ENCODE measurements around the gene SPATA2L. TPM values are rescaled to one million over a fixed set of nuclear protein-coding genes. Genes with fewer than 3 reads are reported as not detected.

SPATA2L gene
- total RNA-seq, 1 experiment from 2014 or later: 12.7 TPM

DNA sequence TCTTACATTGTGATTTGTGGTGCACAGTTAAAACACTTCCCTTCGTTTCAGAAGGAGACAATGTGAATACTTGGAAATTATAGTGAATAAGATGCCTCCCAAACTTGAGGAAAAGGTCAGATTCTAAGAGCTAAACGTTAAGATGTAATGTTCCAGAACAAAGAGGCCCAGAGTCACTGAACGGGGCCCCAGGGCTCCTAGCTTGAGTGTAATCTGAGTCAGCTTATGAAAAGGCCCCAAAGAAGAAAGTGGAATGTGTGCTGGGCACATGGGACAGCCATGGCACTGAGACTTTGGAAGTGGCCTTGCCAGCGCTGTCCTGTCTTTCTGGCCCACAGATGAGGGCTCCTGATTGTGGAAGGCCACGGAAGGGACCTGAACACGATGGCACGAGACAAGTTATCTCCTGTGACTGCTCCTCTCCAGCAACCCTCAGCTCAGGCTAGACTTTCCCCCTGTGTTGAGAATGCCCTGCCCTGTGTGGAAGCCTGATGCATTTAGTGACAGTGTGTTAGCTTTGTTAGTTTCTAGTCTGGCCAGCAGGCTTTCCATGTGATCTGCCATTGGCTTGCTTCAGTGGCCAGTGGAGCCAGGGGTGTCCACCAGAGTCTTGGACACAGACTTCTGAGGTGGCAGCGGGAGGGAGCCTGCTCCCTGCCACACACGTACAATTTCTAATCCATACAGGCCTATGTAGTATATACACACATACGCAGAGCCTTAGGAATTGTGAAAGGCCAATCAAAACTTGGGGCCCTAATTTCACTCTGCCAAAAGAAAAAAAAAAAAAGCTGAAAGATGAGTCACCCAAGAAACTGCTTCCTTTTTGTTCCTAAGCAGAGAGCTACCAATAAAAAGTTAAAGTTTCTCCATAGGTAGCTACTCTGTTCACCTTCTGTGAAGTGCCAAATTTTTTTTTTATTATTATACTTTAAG lies 30.7 kb downstream of the SPATA2L start:
- Histone ChIP-seq H3K4me1 (ENCODE audit: control insufficient read depth, insufficient read depth, low read length) (no peaks in the 10 kb centered on the region), H3K27me3 (ENCODE audit: control insufficient read depth, insufficient read depth, low read length) (no peaks in the 10 kb centered on the region), H3K4me3 (ENCODE audit: low read depth in 2 of 2, low read length in 2 of 2) (no peak overlapping the region), H3K9me3 (ENCODE audit: control insufficient read depth, insufficient read depth, low read depth, low read length) (no peaks in the 10 kb centered on the region), H3K27ac (ENCODE audit: low read length) (no peak overlapping the region), H3K36me3 (ENCODE audit: control insufficient read depth, insufficient read depth, low read length) (no peaks in the 10 kb centered on the region)
- intact Hi-C loops (cut with micrococcal nuclease; ENCODE audit: unreplicated experiment) (no loop called here), in situ Hi-C loops (cut with HindIII; ENCODE audit: low pct_unique_long_range_greater_than_20kb, low sequenced_read_pairs) (no loop called here)
- POLR2A ChIA-PET: no interaction called here
- CTCF ChIA-PET: no interaction called here
- TSS peak; percentile 49 for BruUV-seq (replicated peaks)
- no peak for DNase-seq (ENCODE audit: low read depth, low spot score)
- TF ChIP-seq SIN3A (IDR thresholded peaks at IDR 0.05; ENCODE audit: borderline replicate concordance, insufficient read depth, low read depth, low read length): no peak
- no peak for TF ChIP-seq POLR2AphosphoS5 (IDR thresholded peaks at IDR 0.05; ENCODE audit: low read depth, low read length)
- TF ChIP-seq, protein P1, sequence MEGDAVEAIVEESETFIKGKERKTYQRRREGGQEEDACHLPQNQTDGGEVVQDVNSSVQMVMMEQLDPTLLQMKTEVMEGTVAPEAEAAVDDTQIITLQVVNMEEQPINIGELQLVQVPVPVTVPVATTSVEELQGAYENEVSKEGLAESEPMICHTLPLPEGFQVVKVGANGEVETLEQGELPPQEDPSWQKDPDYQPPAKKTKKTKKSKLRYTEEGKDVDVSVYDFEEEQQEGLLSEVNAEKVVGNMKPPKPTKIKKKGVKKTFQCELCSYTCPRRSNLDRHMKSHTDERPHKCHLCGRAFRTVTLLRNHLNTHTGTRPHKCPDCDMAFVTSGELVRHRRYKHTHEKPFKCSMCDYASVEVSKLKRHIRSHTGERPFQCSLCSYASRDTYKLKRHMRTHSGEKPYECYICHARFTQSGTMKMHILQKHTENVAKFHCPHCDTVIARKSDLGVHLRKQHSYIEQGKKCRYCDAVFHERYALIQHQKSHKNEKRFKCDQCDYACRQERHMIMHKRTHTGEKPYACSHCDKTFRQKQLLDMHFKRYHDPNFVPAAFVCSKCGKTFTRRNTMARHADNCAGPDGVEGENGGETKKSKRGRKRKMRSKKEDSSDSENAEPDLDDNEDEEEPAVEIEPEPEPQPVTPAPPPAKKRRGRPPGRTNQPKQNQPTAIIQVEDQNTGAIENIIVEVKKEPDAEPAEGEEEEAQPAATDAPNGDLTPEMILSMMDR (IDR thresholded peaks at IDR 0.05): no peak
- no peak for TF ChIP-seq TCF7L2 (IDR thresholded peaks at IDR 0.05; ENCODE audit: low read depth, low read length)
- TF ChIP-seq, protein P2, sequence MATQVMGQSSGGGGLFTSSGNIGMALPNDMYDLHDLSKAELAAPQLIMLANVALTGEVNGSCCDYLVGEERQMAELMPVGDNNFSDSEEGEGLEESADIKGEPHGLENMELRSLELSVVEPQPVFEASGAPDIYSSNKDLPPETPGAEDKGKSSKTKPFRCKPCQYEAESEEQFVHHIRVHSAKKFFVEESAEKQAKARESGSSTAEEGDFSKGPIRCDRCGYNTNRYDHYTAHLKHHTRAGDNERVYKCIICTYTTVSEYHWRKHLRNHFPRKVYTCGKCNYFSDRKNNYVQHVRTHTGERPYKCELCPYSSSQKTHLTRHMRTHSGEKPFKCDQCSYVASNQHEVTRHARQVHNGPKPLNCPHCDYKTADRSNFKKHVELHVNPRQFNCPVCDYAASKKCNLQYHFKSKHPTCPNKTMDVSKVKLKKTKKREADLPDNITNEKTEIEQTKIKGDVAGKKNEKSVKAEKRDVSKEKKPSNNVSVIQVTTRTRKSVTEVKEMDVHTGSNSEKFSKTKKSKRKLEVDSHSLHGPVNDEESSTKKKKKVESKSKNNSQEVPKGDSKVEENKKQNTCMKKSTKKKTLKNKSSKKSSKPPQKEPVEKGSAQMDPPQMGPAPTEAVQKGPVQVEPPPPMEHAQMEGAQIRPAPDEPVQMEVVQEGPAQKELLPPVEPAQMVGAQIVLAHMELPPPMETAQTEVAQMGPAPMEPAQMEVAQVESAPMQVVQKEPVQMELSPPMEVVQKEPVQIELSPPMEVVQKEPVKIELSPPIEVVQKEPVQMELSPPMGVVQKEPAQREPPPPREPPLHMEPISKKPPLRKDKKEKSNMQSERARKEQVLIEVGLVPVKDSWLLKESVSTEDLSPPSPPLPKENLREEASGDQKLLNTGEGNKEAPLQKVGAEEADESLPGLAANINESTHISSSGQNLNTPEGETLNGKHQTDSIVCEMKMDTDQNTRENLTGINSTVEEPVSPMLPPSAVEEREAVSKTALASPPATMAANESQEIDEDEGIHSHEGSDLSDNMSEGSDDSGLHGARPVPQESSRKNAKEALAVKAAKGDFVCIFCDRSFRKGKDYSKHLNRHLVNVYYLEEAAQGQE (IDR thresholded peaks at IDR 0.05; ENCODE audit: insufficient read depth in 1 of 2, low read depth in 2 of 2, low read length in 1 of 2): no peak
- ATAC-seq: peak; percentile 55

DNA sequence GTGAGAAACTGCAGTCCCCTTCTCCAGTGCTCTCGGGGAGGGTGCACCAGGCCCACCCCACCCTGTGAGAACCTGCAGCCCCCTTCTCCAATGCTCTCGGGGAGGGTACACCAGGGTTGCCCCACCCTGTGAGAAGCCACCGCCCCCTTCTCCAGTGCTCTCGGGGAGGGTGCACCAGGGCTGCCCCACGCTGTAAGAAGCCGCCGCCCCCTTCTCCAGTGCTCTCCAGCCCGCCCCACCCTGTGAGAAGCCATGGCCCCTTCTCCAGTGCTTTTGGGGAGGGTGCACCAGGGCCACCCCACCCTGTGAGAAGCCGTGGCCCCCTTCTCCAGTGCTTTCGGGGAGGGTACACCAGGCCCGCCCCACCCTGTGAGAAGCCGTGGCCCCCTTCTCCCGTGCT lies 31.8 kb downstream of the SPATA2L start:
- H3K27me3 ChIP-seq (ENCODE audit: control insufficient read depth, insufficient read depth, low read length): no peaks in the 10 kb centered on the region
- intact Hi-C loops (cut with micrococcal nuclease; ENCODE audit: unreplicated experiment) (no loop called here), in situ Hi-C loops (cut with HindIII; ENCODE audit: low pct_unique_long_range_greater_than_20kb, low sequenced_read_pairs) (no loop called here)
- BruUV-seq (replicated peaks): no TSS peak
- ATAC-seq (no peak), DNase-seq (ENCODE audit: low read depth, low spot score) (no peak)
- ChIA-PET CTCF (no interaction called here), POLR2A (no interaction called here)
- H3K36me3 ChIP-seq (ENCODE audit: control insufficient read depth, insufficient read depth, low read length): no peaks in the 10 kb centered on the region
- H3K27ac ChIP-seq (ENCODE audit: low read length): no peak overlapping the region
- TF ChIP-seq, protein P1 (IDR thresholded peaks at IDR 0.05): no peak
- no peak for TF ChIP-seq TCF7L2 (IDR thresholded peaks at IDR 0.05; ENCODE audit: low read depth, low read length)
- no peak for TF ChIP-seq POLR2AphosphoS5 (IDR thresholded peaks at IDR 0.05; ENCODE audit: low read depth, low read length)
- TF ChIP-seq SIN3A (IDR thresholded peaks at IDR 0.05; ENCODE audit: borderline replicate concordance, insufficient read depth, low read depth, low read length): no peak
- TF ChIP-seq, protein P2 (IDR thresholded peaks at IDR 0.05; ENCODE audit: insufficient read depth in 1 of 2, low read depth in 2 of 2, low read length in 1 of 2): no peak
- H3K4me1 ChIP-seq (ENCODE audit: control insufficient read depth, insufficient read depth, low read length): no peaks in the 10 kb centered on the region
- no peak overlapping the region for H3K4me3 ChIP-seq (ENCODE audit: low read depth in 2 of 2, low read length in 2 of 2)
- H3K9me3 ChIP-seq (ENCODE audit: control insufficient read depth, insufficient read depth, low read depth, low read length): no peaks in the 10 kb centered on the region

Data from Panc1 (cell line).